PC-3 (cell line): ENCODE measurements around the gene OBP2B.

Experiments
- CTCF ChIP-seq: fragments of 300-600 bp; sonication (generic); conservative IDR thresholded peaks from 2 replicates; pipeline ENCODE4 v1.5.1; 2017; ENCODE audit warnings: antibody characterized with exemption, low read depth, mild to moderate bottlenecking, low read length
- EZH2phosphoT487 ChIP-seq: fragments of 300-600 bp; sonication (generic); IDR thresholded peaks from 2 replicates; pipeline ENCODE4 v1.6.1; 2018; ENCODE audit warnings: mild to moderate bottlenecking, antibody characterized with exemption, low read length, borderline replicate concordance

- TF ChIP-seq CTCF, result no peak
- TF ChIP-seq EZH2phosphoT487, result no peak
Observed at GRCh38 chr9:133205996-133206931, 2.8 kb downstream of the OBP2B start.
